HepG2 (cell line): ENCODE data around the gene IMP3.

Experiments
- ESRRA ChIP-seq: sonication (generic); formaldehyde crosslinking; IDR thresholded peaks from 2 replicates; pipeline ENCODE4 v1.5.1; 2020; ENCODE audit warnings: mild to moderate bottlenecking, low read depth, missing genetic modification reagents
- NR2F1 ChIP-seq, 2 experiments: fragments of 450-650 bp in 1 of 2; formaldehyde crosslinking in 1 of 2; IDR thresholded peaks; 2 replicates each; pipeline versions ENCODE4 v1.5.0 to v1.6.1; 2016 to 2020; ENCODE audit warnings: mild to moderate bottlenecking in 1 of 2, missing compliant biosample characterization in 1 of 2, missing genetic modification reagents in 1 of 2, moderate library complexity in 1 of 2
- PLSCR1 ChIP-seq: sonication (generic); formaldehyde crosslinking; IDR thresholded peaks from 2 replicates; pipeline ENCODE4 v1.5.0; 2020; ENCODE audit warnings: missing genetic modification reagents, mild to moderate bottlenecking, borderline replicate concordance
- PTBP1 ChIP-seq: fragments of 200-400 bp; formaldehyde crosslinking; IDR thresholded peaks from 2 replicates; pipeline ENCODE4 v1.6.1; 2018; ENCODE audit warnings: low read length, low read depth; ENCODE audit not compliant: poor library complexity, severe bottlenecking
- RERE ChIP-seq: IDR thresholded peaks from 2 replicates; pipeline ENCODE4 v1.6.1; 2016; ENCODE audit warnings: low read depth, missing genetic modification reagents, missing compliant biosample characterization
- REST ChIP-seq, 2 experiments: IDR thresholded peaks; 2 replicates each; pipeline ENCODE4 v1.6.1; 2011 to 2012; ENCODE audit warnings: low read length in 2 of 2, borderline replicate concordance in 1 of 2, low read depth in 1 of 2, mild to moderate bottlenecking in 1 of 2, moderate library complexity in 1 of 2
- TFDP2 ChIP-seq: sonication (generic); formaldehyde crosslinking; IDR thresholded peaks from 2 replicates; pipeline ENCODE4 v1.4.0; 2020; ENCODE audit warnings: missing genetic modification reagents
- ZNF10 ChIP-seq: sonication (generic); formaldehyde crosslinking; IDR thresholded peaks from 2 replicates; pipeline ENCODE4 v1.4.0; 2020; ENCODE audit warnings: mild to moderate bottlenecking, low read depth, missing genetic modification reagents, borderline replicate concordance
- ZNF580 ChIP-seq: IDR thresholded peaks from 2 replicates; pipeline ENCODE4 v1.6.1; 2016; ENCODE audit warnings: low read depth, borderline replicate concordance
- ZNF607 ChIP-seq: sonication (generic); formaldehyde crosslinking; IDR thresholded peaks from 2 replicates; pipeline ENCODE4 v1.5.1; 2020; ENCODE audit warnings: missing genetic modification reagents, mild to moderate bottlenecking, borderline replicate concordance
- ZNF883 ChIP-seq: sonication (generic); formaldehyde crosslinking; IDR thresholded peaks from 2 replicates; pipeline ENCODE4 v1.5.1; 2020; ENCODE audit warnings: mild to moderate bottlenecking, missing genetic modification reagents; ENCODE audit errors: not compliant biosample characterization

GRCh38 chr15:75666823-75667501 is 26.9 kb upstream of the IMP3 start:
- no peak for TF ChIP-seq TFDP2 (CRISPR knock-in tag)
- TF ChIP-seq ZNF607 (CRISPR knock-in tag): no peak
- no peak for TF ChIP-seq NR2F1 (CRISPR knock-in tag; IDR thresholded peaks at IDR 0.05)
- TF ChIP-seq ZNF580 (CRISPR knock-in tag): no peak
- TF ChIP-seq ZNF883 (CRISPR knock-in tag): no peak
- no peak for TF ChIP-seq REST (IDR thresholded peaks at IDR 0.05; ENCODE audit: borderline replicate concordance in 1 of 2, low read depth in 1 of 2, low read length in 2 of 2)
- TF ChIP-seq ESRRA (CRISPR knock-in tag): no peak
- TF ChIP-seq PLSCR1 (CRISPR knock-in tag): no peak
- no peak for TF ChIP-seq RERE
- TF ChIP-seq PTBP1: no peak
- TF ChIP-seq ZNF10: no peak
